Inflammatory macrophage treated with lipopolysaccharide for 4 hours (primary cell): Measurements from ENCODE around the gene HES2.
"Not testable (repeated sequence)": the region's sequence is repeated elsewhere in the genome, so short reads cannot be mapped to it uniquely, and the experiment has no call there.

Experiments used
- DNase-seq: peaks from one replicate; pipeline ENCODE4 v3.0.0-alpha.2; 2020

The HES2 gene

GRCh38 chr1:6453895-6454855, 34.5 kb upstream of the HES2 start:
- not testable (repeated sequence) for DNase-seq

- no peak for DNase-seq
Observed at GRCh38 chr1:6450943-6451373, 31.2 kb upstream of the HES2 start.

GRCh38 chr1:6450486-6450885, 30.8 kb upstream of the HES2 start:
- not testable (repeated sequence) for DNase-seq

- DNase-seq: no peak
Observed at GRCh38 chr1:6450005-6450450, 30.3 kb upstream of the HES2 start.

GRCh38 chr1:6448749-6449631, 29.3 kb upstream of the HES2 start:
- DNase-seq: no peak

GRCh38 chr1:6447818-6448748, 28.4 kb upstream of the HES2 start:
- no peak for DNase-seq

- DNase-seq: no peak
Observed at GRCh38 chr1:6447016-6447817, 27.5 kb upstream of the HES2 start.

- no peak for DNase-seq
Observed at GRCh38 chr1:6446665-6447015, 26.9 kb upstream of the HES2 start.

- not testable (repeated sequence) for DNase-seq
Observed at GRCh38 chr1:6445929-6446328, 26.2 kb upstream of the HES2 start.

GRCh38 chr1:6445062-6445763, 25.5 kb upstream of the HES2 start:
- peak; percentile 24 for DNase-seq

GRCh38 chr1:6444377-6444776, 24.7 kb upstream of the HES2 start:
- DNase-seq: no peak

GRCh38 chr1:6443339-6444115, 23.8 kb upstream of the HES2 start:
- DNase-seq: no peak

GRCh38 chr1:6441586-6441985, 21.9 kb upstream of the HES2 start:
- DNase-seq: no peak

- peak; percentile 25 for DNase-seq
Observed at GRCh38 chr1:6440198-6441126, 20.7 kb upstream of the HES2 start.

- DNase-seq: peak; percentile 34
Observed at GRCh38 chr1:6438047-6438525, 18.4 kb upstream of the HES2 start.

GRCh38 chr1:6437012-6437700, 17.4 kb upstream of the HES2 start:
- not testable (repeated sequence) for DNase-seq

- DNase-seq: not testable (repeated sequence)
Observed at GRCh38 chr1:6436277-6436676, 16.6 kb upstream of the HES2 start.

- no peak for DNase-seq
Observed at GRCh38 chr1:6435547-6435946, 15.8 kb upstream of the HES2 start.
